ENCODE results near the gene LMAN2L. TPM values are rescaled to one million over a fixed set of nuclear protein-coding genes. Genes with fewer than 3 reads are reported as not detected.
A peak's percentile ranks its signal among the peaks of the same experiment; 100 is the strongest.

Gene LMAN2L
- total RNA-seq, 1 experiment from 2014 or later: 17.6 TPM

- no peak overlapping the region for H2BK120ac ChIP-seq (ENCODE audit: low read depth, low read length, poor library complexity, severe bottlenecking)
- no peaks in the 10 kb centered on the region for H3K23me2 ChIP-seq (ENCODE audit: insufficient read length, low read depth, low read length, poor library complexity, severe bottlenecking)
- H3K4me2 ChIP-seq (ENCODE audit: insufficient read depth, insufficient read length, low read length): no peak overlapping the region
- Mint-ChIP-seq H3K36me3 (ENCODE audit: insufficient read depth in 1 of 3, low read depth in 3 of 3) (no peaks in the 10 kb centered on the region; a peak in 1 of 7 replicates), H3K27ac (peak overlapping the region in 2 of 3 experiments; percentile 25 to 65; a peak in 3 of 7 replicates), H3K27me3 (ENCODE audit: low read depth) (no peaks in the 10 kb centered on the region), H3K9me3 (peaks cover 0 to 4% of the 10 kb centered on the region in 2 experiments; a peak in 3 of 5 replicates), H3K4me1 (peaks cover 5 to 18% of the 10 kb centered on the region in 2 experiments; a peak in 3 of 4 replicates), H3K4me3 (no peak overlapping the region)
- no peaks in the 10 kb centered on the region for H3K27me3 ChIP-seq (ENCODE audit: insufficient read depth, low read length)
- H2AK5ac ChIP-seq (ENCODE audit: insufficient read length, low read length): no peak overlapping the region
- H3K14ac ChIP-seq (ENCODE audit: insufficient read depth, low read length): no peak overlapping the region
- no peak overlapping the region for H3K9ac ChIP-seq (ENCODE audit: extremely low read depth, insufficient read length, low read length)
- no peaks in the 10 kb centered on the region for H3K9me3 ChIP-seq (ENCODE audit: control insufficient read depth, low read depth, low read length)
- no peak overlapping the region for H3K27ac ChIP-seq (ENCODE audit: insufficient read length, low read depth, low read length)
- H3K79me2 ChIP-seq (ENCODE audit: insufficient read depth, low read length): no peaks in the 10 kb centered on the region
- no peak overlapping the region for H3K56ac ChIP-seq (ENCODE audit: insufficient read length, low read depth, low read length)
- H3K18ac ChIP-seq (ENCODE audit: insufficient read length, low read depth, low read length): no peak overlapping the region
- no peak overlapping the region for H3K23ac ChIP-seq (ENCODE audit: insufficient read length, low read depth, low read length)
- no peak overlapping the region for H3T11ph ChIP-seq (ENCODE audit: low read length)
- no peak overlapping the region for H2BK5ac ChIP-seq (ENCODE audit: insufficient read length, low read length)
- WGBS (ENCODE audit: extremely low coverage, insufficient read length, low lambda C conversion rate): no CpG with 5 or more reads among the region's 12 CpGs
- H4K5ac ChIP-seq (ENCODE audit: insufficient read length, low read depth, low read length): no peak overlapping the region
- H3K4me1 ChIP-seq (ENCODE audit: insufficient read depth, low read length): 0 out of 2 replicates have a peak, but pooled peaks cover 2% of the 10 kb centered on the region
- H2BK20ac ChIP-seq (ENCODE audit: low read depth, low read length, poor library complexity, severe bottlenecking): no peak overlapping the region
- no peak overlapping the region for H4K91ac ChIP-seq (ENCODE audit: insufficient read length, low read depth, low read length)
- no peak overlapping the region for H2BK15ac ChIP-seq (ENCODE audit: low read depth, low read length)
- TF ChIP-seq CTCF (conservative IDR thresholded peaks at IDR 0.05): no peak
- H3K79me1 ChIP-seq (ENCODE audit: insufficient read depth, low read depth, low read length, poor library complexity, severe bottlenecking): no peaks in the 10 kb centered on the region
- H4K20me1 ChIP-seq (ENCODE audit: control insufficient read depth, insufficient read depth, insufficient read length): no peaks in the 10 kb centered on the region
- H4K8ac ChIP-seq (replicated peaks; ENCODE audit: insufficient read length, low read depth, low read length): no peak overlapping the region
- H3K4ac ChIP-seq (ENCODE audit: low read depth, low read length): no peak overlapping the region
- no peak overlapping the region for H2BK12ac ChIP-seq (ENCODE audit: insufficient read length, low read depth, low read length)
- no peak overlapping the region for H2AFZ ChIP-seq (ENCODE audit: low read length)
- no peak for DNase-seq
These were observed 33.2 kb upstream of the LMAN2L start for GRCh38 chr2:96772903-96773671.

All from H9 (cell line).